K562 (cell line): Measurements from ENCODE around the gene RBAK. TPM values are rescaled to one million over a fixed set of nuclear protein-coding genes. Genes with fewer than 3 reads are reported as not detected.
"Not testable (repeated sequence)": the region's sequence is repeated elsewhere in the genome, so short reads cannot be mapped to it uniquely, and the experiment has no call there.

Source experiments
- ATAC-seq: fragments of 200-7000 bp; cut with Tn5 transposase; 3 replicates; pipeline ENCODE4 v1.9.1; 2020; ENCODE audit warnings: moderate library complexity
- BruUV-seq: library from RNA; stranded (reverse); fragments of 400-500 nt; replicated peaks from 2 replicates; lab custom pipeline; 2021; lab: Mats Ljungman, UMichigan
- CTCF ChIA-PET: fragments of 300-600 bp; formaldehyde crosslinking; extraction: SDS; loops from one replicate; lab custom pipeline; 2021; ENCODE audit warnings: low intra/inter-chr PET ratio; lab: Yijun Ruan, JAX
- POLR2A ChIA-PET: fragments of 300-600, 350-650 bp; sonication (Branson Sonifier 250); formaldehyde crosslinking; extraction: SDS; loops from one replicate; lab custom pipeline; 2021; ENCODE audit warnings: antibody characterized with exemption, inconsistent platforms; lab: Yijun Ruan, JAX
- DNase-seq, 4 experiments: peaks; one replicate each; pipeline versions ENCODE4 v3.0.0 to v3.0.0-alpha.2; 2011 to 2018; ENCODE audit warnings: low spot score in 3 of 4, mixed read lengths in 3 of 4; ENCODE audit errors: extremely low read depth in 1 of 4
- FAIRE-seq: peaks from 2 replicates; lab custom pipeline; 2011; peaks lifted over from hg19 to GRCh38; lab: Jason Lieb, UNC
- H2AFZ ChIP-seq: 2 replicates; pipeline ENCODE4 v1.6.0; 2011; ENCODE audit warnings: low read depth, low read length, control low read depth, inconsistent platforms
- H3K27ac ChIP-seq: fragments of 200-600 bp; 3 replicates; pipeline ENCODE4 v1.8.0; 2011; ENCODE audit warnings: low read depth, mild to moderate bottlenecking, control low read depth, inconsistent platforms, low read length, moderate library complexity, mixed read lengths; ENCODE audit errors: extremely low read depth
- H3K27me3 ChIP-seq, 2 experiments: fragments of 300-600 bp in 1 of 2; 2 replicates in 1 of 2; 3 replicates in 1 of 2; pipeline versions ENCODE4 v1.6.0 to v1.8.0; 2011; ENCODE audit warnings: inconsistent platforms in 2 of 2, low read length in 2 of 2, mild to moderate bottlenecking in 1 of 2, mixed read lengths in 1 of 2, moderate library complexity in 1 of 2; ENCODE audit not compliant: control insufficient read depth in 2 of 2, insufficient read depth in 2 of 2
- H3K36me3 ChIP-seq: fragments of 300-600 bp; 3 replicates; pipeline ENCODE4 v1.8.0; 2011; ENCODE audit warnings: mild to moderate bottlenecking, low read length, inconsistent platforms; ENCODE audit not compliant: control insufficient read depth, insufficient read depth
- H3K4me1 ChIP-seq, 2 experiments: fragments of 200-600 bp in 1 of 2; replicated peaks in 1 of 2; 2 replicates in 1 of 2; 3 replicates in 1 of 2; pipeline versions ENCODE4 v1.5.1 to v1.8.0; 2011; ENCODE audit warnings: inconsistent platforms in 2 of 2, low read length in 2 of 2, mild to moderate bottlenecking in 1 of 2, mixed read lengths in 1 of 2, moderate library complexity in 1 of 2; ENCODE audit not compliant: control insufficient read depth in 2 of 2, insufficient read depth in 2 of 2
- H3K4me2 ChIP-seq: 2 replicates; pipeline ENCODE4 v1.6.1; 2011; ENCODE audit warnings: low read length, control low read depth, inconsistent platforms, mixed read lengths; ENCODE audit not compliant: insufficient read depth
- H3K4me3 ChIP-seq: fragments of 200-600 bp; sonication (generic), shearing (Covaris generic); 2 replicates; pipeline ENCODE4 v1.5.1; 2016; ENCODE audit warnings: control low read depth, inconsistent platforms
- H3K79me2 ChIP-seq: fragments of 200-600 bp; 3 replicates; pipeline ENCODE4 v1.8.0; 2011; ENCODE audit warnings: low read length, inconsistent platforms; ENCODE audit not compliant: control insufficient read depth, insufficient read depth
- H3K9ac ChIP-seq, 2 experiments: 2 replicates each; pipeline versions ENCODE4 v1.6.0 to v1.6.1; 2011; ENCODE audit warnings: low read depth in 2 of 2, low read length in 2 of 2, control low read depth in 1 of 2, inconsistent platforms in 1 of 2, mild to moderate bottlenecking in 1 of 2, mixed read lengths in 1 of 2; ENCODE audit not compliant: insufficient read depth in 1 of 2
- H3K9me1 ChIP-seq: one replicate; pipeline ENCODE4 v1.6.0; 2011; ENCODE audit warnings: inconsistent platforms, mild to moderate bottlenecking, low read length, moderate library complexity; ENCODE audit not compliant: control insufficient read depth, insufficient read depth
- H3K9me3 ChIP-seq: replicated peaks from 2 replicates; pipeline ENCODE4 v1.5.1; 2011; ENCODE audit warnings: low read depth, low read length, inconsistent platforms; ENCODE audit not compliant: control insufficient read depth, insufficient read depth
- H4K20me1 ChIP-seq: replicated peaks from 2 replicates; pipeline ENCODE4 v1.6.1; 2011; ENCODE audit warnings: low read length, inconsistent platforms, mixed read lengths; ENCODE audit not compliant: control insufficient read depth, insufficient read depth
- CBX3 ChIP-seq, 2 experiments: IDR thresholded peaks; 1 replicate in 1 of 2; 2 replicates in 1 of 2; pipeline ENCODE4 v1.6.1; 2012; ENCODE audit warnings: inconsistent platforms in 2 of 2, low read length in 2 of 2, borderline replicate concordance in 1 of 2, control low read depth in 1 of 2
- KAT8 ChIP-seq: fragments of 450-650 bp; IDR thresholded peaks from 2 replicates; pipeline ENCODE4 v1.6.1; 2016; ENCODE audit warnings: low read depth, mild to moderate bottlenecking
- SOX6 ChIP-seq: fragments of 450-650 bp; IDR thresholded peaks from 2 replicates; pipeline ENCODE4 v1.6.1; 2014; ENCODE audit warnings: mild to moderate bottlenecking
- SP1 ChIP-seq: sonication (generic); formaldehyde crosslinking; IDR thresholded peaks from 2 replicates; pipeline ENCODE4 v1.8.1; 2022; ENCODE audit warnings: mild to moderate bottlenecking, missing genetic modification reagents
- TEAD1 ChIP-seq, 2 experiments: fragments of 450-650 bp in 1 of 2; sonication (generic) in 1 of 2; formaldehyde crosslinking; IDR thresholded peaks; 2 replicates each; pipeline versions ENCODE4 v1.4.0 to v1.8.0; 2020 to 2022; ENCODE audit warnings: mild to moderate bottlenecking in 2 of 2, missing genetic modification reagents in 1 of 2
- ZNF224 ChIP-seq: sonication (generic); formaldehyde crosslinking; IDR thresholded peaks from 2 replicates; pipeline ENCODE4 v1.8.0; 2022; ENCODE audit warnings: mild to moderate bottlenecking, missing genetic modification reagents
- WGBS: fragments of 100-300 bp; shearing (Covaris generic); methylation state at CpG from one replicate; pipeline ENCODE4 v1.1.6; 2016; ENCODE audit warnings: low coverage, mixed read lengths; ENCODE audit not compliant: insufficient coverage; ENCODE audit errors: missing lambda C conversion rate; 5-methylcytosine and 5-hydroxymethylcytosine counted together
- in situ Hi-C: fragments of 300-500 bp; cut with MboI; formaldehyde crosslinking; loops from 4 replicates; pipeline ENCODE4 v1.15.0; 2018; ENCODE audit warnings: inconsistent platforms, mixed read lengths
- intact Hi-C: fragments of 100-400 bp; cut with micrococcal nuclease; formaldehyde crosslinking; loops from 2 replicates; pipeline ENCODE4 v1.14.2; 2022
- polyA plus RNA-seq, 8 experiments: library from polyadenylated mRNA; depleted of rRNA in 4 of 8; stranded (reverse) in 5 of 8; unstranded in 3 of 8; fragments of >200 nt; fragmentation: Nextera tagmentation in 2 of 8; fragmentation: Illumina TruSeq in 1 of 8; extraction: Ambion mirVana in 2 of 8; extraction: Trizol in 1 of 8; gene quantifications; 2 replicates each; pipeline versions ENCODE4 v1.2.1 to v1.2.3, GENCODE V29; 2011 to 2014; ENCODE audit warnings: inconsistent platforms in 1 of 8, missing spikeins in 1 of 8
- total RNA-seq, 7 experiments: library from RNA; depleted of rRNA in 6 of 7; stranded (reverse); fragments of >200 nt in 6 of 7; fragmentation: Illumina TruSeq in 2 of 7; extraction: Trizol in 2 of 7; gene quantifications; 2 replicates each; pipeline versions ENCODE4 v1.2.1 to v1.2.3, GENCODE V29; 2011 to 2021; ENCODE audit warnings: low replicate concordance in 1 of 7
- TF ChIP-seq, protein P1 (sequence below): fragments of 250-450 bp; sonication (Bioruptor Pico); IDR thresholded peaks from 2 replicates; pipeline ENCODE4 v1.8.0; 2021; ENCODE audit warnings: moderate library complexity, mild to moderate bottlenecking, inconsistent platforms

The RBAK gene
- total and polyA plus RNA-seq, 9 of the 15 experiments (the other 6 are each of a cell fraction or from before 2014, with no cell fraction given) = 2.7 to 13.2 (median 10.1) TPM

- FAIRE-seq, H2AFZ ChIP-seq, BruUV-seq, POLR2A ChIA-PET, H3K9ac ChIP-seq, intact Hi-C loops, H3K4me2 ChIP-seq, H3K4me3 ChIP-seq, H3K9me1 ChIP-seq, H4K20me1 ChIP-seq, ATAC-seq, H3K36me3 ChIP-seq, H3K4me1 ChIP-seq, DNase-seq, H3K79me2 ChIP-seq, H3K27me3 ChIP-seq, in situ Hi-C loops, CTCF ChIA-PET, H3K9me3 ChIP-seq, H3K27ac ChIP-seq: not testable (repeated sequence)
- 54% methylated on average over 8 of the region's 10 CpGs for WGBS
These were observed 12.5 kb upstream of the RBAK start for GRCh38 chr7:5033186-5033585.

DNA sequence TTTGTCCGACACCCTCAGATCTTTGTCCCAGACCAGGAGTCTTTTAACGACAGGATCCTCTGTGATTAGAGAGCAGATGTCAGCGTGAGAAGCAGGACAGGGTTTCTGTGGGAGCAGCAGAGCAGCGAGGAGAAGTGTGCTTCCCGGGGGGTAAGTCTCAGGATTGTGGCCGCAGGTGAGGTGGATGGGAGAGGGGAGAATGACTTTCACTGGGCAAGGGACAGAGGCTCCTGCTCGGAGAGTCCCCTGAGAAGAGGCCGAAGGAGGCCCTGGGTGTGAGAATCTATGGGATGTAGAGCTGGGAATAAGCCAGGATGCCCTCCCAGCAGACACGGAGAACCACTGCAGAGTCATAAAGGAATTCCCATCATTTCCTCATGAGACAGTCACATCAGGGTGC is 10.4 kb upstream of the RBAK start:
- Histone ChIP-seq H3K9me1 (no peaks in the 10 kb centered on the region), H4K20me1 (no peaks in the 10 kb centered on the region), H3K4me3 (no peak overlapping the region), H3K36me3 (no peaks in the 10 kb centered on the region), H3K27ac (no peak overlapping the region), H2AFZ (no peak overlapping the region), H3K9ac (no peak overlapping the region), H3K4me2 (no peak overlapping the region), H3K9me3 (no peaks in the 10 kb centered on the region), H3K79me2 (no peaks in the 10 kb centered on the region), H3K27me3 (no peaks in the 10 kb centered on the region), H3K4me1 (no peaks in the 10 kb centered on the region)
- in situ Hi-C loops (no loop called here), intact Hi-C loops (no loop called here)
- 62% methylated on average over 9 of the region's 9 CpGs for WGBS
- no peak for ATAC-seq
- DNase-seq = no peak
- CTCF ChIA-PET = no interaction called here
- POLR2A ChIA-PET = interaction anchor here (1.1 kb wide), 1 partner anchor 10 kb away, joined by 4 read pairs; the partner anchor contains the start of gene RBAK
- BruUV-seq = no TSS peak
- TF ChIP-seq ZNF224 (CRISPR knock-in tag) = no peak
- TF ChIP-seq KAT8 = no peak
- no peak for TF ChIP-seq TEAD1 (CRISPR knock-in tag; IDR thresholded peaks at IDR 0.05)
- no peak for TF ChIP-seq SP1 (CRISPR knock-in tag)
- no peak for TF ChIP-seq SOX6
- no peak for TF ChIP-seq CBX3 (IDR thresholded peaks at IDR 0.05; ENCODE audit: borderline replicate concordance in 1 of 2, low read length in 2 of 2)
- TF ChIP-seq, protein P1, sequence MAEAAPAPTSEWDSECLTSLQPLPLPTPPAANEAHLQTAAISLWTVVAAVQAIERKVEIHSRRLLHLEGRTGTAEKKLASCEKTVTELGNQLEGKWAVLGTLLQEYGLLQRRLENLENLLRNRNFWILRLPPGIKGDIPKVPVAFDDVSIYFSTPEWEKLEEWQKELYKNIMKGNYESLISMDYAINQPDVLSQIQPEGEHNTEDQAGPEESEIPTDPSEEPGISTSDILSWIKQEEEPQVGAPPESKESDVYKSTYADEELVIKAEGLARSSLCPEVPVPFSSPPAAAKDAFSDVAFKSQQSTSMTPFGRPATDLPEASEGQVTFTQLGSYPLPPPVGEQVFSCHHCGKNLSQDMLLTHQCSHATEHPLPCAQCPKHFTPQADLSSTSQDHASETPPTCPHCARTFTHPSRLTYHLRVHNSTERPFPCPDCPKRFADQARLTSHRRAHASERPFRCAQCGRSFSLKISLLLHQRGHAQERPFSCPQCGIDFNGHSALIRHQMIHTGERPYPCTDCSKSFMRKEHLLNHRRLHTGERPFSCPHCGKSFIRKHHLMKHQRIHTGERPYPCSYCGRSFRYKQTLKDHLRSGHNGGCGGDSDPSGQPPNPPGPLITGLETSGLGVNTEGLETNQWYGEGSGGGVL (CRISPR knock-in tag) = no peak
- FAIRE-seq = no peak
